ENCODE data around the gene BLMH.
"Not testable (repeated sequence)": the region's sequence is repeated elsewhere in the genome, so short reads cannot be mapped to it uniquely, and the experiment has no call there.

BLMH gene

DNA sequence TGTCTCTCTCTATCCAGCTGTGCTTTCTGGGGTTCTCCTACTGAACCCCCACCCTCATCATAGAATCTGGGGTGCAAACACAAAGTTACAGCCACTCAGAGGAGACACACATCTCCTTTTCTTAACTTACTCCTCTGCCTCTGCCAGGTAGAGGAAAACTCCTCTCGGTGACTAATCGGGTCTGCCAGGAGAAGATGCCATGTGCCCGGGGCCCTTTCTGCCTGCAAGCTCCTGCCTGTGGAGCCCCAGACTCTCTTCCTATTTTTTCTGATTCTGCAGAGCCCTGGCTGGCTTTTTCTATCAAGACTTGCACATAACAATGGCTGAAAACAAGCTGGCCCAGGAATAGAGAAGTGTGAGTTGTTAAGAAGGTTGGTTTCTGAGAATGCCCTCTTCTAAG, 66.6 kb downstream of the BLMH start:
- no peak for FAIRE-seq

DNA sequence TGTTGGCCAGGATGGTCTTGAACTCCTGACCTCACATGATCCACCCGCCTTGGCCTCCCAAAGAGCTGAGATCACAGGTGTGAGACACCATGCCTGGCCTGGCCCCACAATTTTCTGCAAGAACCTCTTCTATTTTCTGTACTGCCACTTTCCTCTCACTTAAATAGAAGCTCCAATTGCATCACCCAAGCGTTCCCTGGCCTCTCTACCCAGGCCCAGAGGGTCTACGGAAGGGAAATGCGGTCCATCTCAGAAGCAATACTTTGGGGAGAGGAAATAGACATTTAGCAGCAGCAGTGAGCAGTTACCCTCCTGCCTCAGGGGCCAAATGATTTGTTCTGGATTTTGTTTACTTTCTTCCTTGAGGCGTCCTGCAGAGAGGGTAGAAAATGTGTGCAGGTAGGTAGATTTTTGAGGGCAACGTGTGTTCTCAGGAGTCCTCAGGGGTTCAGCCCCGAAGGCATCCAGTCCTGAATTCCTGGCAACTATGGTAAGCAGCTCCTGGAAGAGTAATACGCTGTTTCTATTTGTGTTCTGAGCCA, 67.3 kb downstream of the BLMH start:
- no peak for FAIRE-seq

DNA sequence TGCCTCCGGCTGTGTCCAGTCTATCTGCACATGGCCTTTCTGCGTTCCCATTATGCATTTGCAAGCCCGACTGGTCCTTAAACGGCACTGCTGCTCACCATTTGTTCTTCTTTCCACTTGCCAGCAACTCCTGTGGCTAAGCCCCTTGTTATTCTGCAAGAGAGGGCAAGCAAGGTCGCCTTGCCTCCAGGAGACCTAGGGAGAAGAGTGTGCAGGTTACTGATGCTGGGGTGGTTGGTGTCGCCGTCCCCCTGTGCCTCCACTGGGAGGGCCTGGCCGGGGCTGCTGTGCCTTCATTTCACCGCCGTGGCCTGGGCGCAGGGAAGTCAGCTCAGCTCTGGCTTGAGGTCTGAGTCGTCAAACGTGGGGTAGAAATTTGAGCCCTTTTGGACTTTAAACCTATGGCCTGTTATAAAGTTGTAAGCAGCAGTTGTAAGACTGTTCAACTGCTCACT, 69.0 kb downstream of the BLMH start:
- FAIRE-seq: no peak

GRCh38 chr17:30222251-30222650, 69.5 kb downstream of the BLMH start:
- FAIRE-seq: no peak

DNA sequence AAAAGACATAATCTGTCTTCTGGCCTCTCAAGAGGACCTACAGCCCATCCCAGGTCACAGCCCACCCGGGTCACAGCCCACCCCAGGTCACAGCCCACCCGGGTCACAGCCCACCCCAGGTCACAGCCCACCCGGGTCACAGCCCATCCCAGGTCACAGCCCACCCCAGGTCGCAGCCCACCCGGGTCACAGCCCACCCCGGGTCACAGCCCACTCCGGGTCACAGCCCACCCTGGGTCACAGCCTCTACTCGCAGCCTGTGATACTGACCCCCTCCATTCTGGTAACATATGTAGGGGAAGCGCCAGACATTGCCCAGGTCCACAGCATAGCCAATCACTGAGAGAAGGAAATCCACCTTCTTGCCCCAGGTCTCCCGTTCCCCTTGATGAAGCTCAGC, 70.4 kb downstream of the BLMH start:
- FAIRE-seq: no peak

DNA sequence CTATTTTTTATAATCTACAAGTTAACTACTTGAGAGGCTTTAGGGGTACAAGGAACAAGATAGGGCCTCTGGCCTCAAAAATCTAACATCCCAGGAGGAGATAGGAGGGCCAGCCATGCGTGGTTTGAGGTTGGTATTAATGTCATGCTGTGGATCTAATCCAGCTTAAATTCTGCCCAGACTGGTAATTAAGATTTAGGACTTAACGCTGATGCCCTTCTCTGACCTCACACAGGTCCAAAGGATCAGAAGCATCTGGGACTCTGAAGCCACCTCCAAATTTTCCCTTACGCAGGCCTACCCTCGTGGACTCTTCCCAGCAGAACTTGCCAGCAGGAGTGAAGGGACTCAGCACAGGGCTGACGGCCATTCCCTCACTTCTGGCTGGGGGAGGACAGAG, 71.3 kb downstream of the BLMH start:
- FAIRE-seq: no peak

GRCh38 chr17:30219833-30220232, 71.9 kb downstream of the BLMH start:
- FAIRE-seq: no peak

DNA sequence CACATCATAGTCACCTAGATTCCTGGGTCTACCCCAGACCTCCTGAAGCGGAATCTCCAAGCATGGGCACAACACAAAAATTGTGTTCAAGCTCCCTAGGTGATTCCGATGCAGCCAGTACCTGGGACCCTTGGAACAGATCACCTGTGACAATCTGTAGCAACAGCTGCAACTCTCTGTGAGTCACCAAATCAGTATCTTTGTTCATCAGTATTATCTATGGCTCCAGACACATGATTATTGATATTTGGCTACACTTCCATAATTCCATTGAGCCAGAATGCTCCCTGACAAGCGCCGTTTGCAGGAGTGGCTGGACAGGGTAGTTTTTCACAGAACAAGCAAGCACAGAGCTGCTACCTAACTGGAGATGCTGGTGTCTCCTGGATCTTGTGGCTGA, 72.4 kb downstream of the BLMH start:
- FAIRE-seq: no peak

DNA sequence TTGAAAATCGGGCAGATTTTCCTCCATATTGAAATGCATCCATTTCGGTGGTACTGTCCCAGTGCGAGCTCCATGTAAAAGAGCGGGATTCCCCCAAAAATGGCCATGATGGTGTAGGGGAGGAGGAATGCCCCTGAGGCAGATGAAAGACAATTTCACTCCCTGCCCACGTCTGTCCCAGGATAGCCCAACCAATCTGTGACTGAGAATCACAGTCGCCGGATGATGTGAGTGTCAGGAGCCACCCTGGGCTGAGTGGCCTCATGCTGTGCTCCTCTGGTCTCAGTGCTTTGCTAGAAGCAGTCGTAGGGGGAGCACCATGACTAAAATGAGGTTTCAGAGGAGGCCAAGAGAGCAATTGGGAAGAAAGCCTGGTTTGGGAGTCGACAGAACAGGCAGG, 72.9 kb downstream of the BLMH start:
- no peak for FAIRE-seq

- FAIRE-seq: no peak
Observed at GRCh38 chr17:30217746-30218245, 73.9 kb downstream of the BLMH start.

DNA sequence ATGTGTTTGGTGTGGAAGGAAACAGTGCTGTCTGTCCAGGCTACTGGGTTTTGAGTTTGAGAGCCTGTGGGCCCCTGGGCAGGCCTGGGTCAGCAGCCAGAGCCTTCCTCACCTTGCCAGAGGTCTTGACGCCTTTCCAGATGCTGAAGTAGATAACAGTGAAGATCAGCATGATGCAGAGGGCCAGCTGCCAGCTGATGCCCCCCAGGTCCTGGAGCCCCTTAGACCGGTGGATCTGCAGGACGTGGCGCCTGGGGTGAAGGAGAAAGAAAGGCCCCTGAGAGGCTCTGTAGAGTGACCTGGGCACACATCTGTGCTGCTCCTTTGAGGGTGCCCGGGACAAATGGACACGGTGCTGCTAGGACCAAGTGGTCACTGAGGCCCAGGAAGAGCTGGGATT, 74.7 kb downstream of the BLMH start:
- FAIRE-seq: no peak

DNA sequence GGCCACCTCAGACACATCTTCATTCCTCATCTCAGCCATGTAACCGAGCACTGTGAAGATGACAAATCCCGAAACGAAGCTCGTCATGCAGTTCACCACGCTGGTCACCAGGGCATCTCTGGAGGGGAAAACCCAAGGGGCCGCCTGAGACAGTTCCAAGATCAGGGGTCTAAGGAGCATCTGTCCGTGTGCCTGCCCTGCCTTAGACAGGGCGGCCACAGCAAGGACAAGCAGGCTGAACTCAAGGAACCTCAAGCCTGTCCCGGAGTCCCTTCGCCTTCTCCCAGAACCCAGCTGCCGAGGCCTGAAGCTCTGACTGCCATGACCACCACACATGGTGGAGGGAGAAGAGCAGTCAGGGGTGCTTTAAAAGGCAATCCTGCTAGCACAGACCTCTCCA, 79.0 kb downstream of the BLMH start:
- FAIRE-seq: no peak

GRCh38 chr17:30211371-30211770, 80.4 kb downstream of the BLMH start:
- no peak for FAIRE-seq

DNA sequence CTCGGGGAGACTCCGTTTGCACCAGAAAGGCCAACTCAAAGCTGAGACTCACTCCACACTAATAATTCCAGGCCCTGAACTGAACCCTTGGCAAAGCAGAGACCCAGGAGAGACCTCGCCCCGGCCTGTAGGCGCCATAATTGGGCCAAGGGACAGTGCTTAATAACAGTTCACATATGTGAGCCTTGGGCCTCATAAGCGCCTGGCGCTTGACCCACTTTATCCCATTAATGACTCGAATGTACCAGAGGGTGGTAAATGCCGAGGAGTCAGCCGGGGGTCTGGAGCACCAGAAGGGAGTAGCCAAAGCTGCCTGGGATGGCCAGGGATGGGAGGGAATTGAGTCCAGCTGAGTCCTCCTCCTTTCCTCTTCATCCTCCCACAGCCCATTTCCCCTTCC, 80.8 kb downstream of the BLMH start:
- no peak for FAIRE-seq

DNA sequence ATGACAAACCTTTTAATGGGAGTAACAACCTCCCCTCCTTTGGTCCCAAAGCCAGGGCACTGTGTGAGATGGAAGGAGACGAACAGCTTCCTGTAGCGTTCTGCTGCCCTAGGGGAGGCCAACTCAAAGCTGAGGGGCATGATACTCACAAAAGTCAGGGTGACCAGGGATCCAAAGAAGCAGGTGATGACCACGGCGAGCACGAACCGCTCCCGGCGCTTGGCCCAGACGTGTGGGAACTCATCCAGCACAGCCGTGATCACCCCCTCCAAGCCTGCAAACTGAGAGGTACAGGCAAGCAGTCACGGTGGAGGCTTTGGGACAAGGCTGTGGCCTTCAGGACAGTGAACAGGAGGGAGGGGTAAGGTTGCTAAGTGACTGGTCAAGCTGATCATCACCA, 81.4 kb downstream of the BLMH start:
- no peak for FAIRE-seq

DNA sequence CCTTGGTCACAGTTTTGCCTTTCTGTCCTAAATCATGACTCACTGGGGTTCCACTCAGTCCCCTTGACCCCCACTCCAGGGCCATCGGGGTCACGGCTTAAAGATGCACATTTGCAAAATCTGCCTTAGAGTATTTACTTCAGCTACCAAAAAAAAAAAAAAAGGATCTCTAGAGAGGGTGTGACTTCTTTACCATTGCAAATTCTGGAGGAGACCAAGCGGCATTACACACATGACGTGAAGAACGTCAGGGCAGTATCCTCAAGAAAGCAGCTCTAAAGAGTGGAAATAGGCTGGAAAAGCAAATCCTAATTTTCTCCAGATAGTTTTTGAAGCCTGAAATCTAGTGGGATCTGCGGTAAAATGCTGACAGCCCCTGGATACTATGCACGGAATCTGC, 81.8 kb downstream of the BLMH start:
- FAIRE-seq: no peak

DNA sequence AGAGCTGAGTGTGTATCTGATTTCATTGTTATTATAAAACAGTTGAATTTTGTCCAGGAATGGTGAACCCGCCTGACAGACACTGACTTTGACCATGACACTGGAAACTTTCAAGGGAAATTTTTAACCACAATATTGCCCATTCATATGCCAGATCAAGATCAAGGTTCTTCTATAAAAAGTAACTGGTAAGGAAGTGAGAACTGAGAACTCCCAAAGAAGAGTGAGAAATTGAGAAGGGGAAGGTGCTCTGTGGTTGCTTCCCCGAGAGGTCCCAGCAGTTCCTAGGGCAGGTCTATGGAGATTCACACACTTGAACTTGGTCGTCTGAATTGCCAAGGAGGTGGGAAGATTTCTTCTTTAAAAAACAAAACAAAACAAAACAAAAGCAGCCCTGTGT, 83.5 kb downstream of the BLMH start:
- no peak for FAIRE-seq

- FAIRE-seq: no peak
Observed at GRCh38 chr17:30207655-30208054, 84.1 kb downstream of the BLMH start.

- no peak for FAIRE-seq
Observed at GRCh38 chr17:30203471-30203981, 88.2 kb downstream of the BLMH start.

DNA sequence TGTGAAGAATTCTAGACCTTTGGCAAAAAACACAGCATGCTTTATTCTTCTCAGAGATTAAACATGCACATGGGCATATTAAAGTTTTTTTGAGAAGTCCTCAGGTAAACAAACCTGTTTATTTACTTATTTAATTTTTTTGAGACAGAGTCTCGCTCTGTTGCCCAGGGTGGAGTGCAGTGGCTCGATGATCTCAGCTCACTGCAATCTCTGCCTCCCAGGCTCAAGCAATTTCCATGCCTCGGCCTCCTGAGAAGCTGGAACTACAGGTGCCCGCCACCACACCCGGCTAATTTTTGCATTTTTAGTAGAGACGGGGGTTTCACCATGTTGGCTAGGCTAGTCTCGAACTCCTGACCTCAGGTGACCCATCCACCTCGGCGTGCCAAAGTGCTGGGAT, 91.1 kb downstream of the BLMH start:
- FAIRE-seq: not testable (repeated sequence)

- no peak for FAIRE-seq
Observed at GRCh38 chr17:30200106-30200505, 91.6 kb downstream of the BLMH start.

GRCh38 chr17:30199600-30199999, 92.1 kb downstream of the BLMH start:
- FAIRE-seq: no peak
